DMS114 treated with DMSO at 0.1 percent for 48 hours (cell line): ENCODE measurements around the gene GJC2.
"Not testable (repeated sequence)": the region's sequence is repeated elsewhere in the genome, so short reads cannot be mapped to it uniquely, and the experiment has no call there.

Experiments
- DNase-seq: peaks from one replicate; lab custom pipeline; 2025; ENCODE audit not compliant: unreplicated experiment; lab: John Stamatoyannopoulos, UW

Gene GJC2

DNA sequence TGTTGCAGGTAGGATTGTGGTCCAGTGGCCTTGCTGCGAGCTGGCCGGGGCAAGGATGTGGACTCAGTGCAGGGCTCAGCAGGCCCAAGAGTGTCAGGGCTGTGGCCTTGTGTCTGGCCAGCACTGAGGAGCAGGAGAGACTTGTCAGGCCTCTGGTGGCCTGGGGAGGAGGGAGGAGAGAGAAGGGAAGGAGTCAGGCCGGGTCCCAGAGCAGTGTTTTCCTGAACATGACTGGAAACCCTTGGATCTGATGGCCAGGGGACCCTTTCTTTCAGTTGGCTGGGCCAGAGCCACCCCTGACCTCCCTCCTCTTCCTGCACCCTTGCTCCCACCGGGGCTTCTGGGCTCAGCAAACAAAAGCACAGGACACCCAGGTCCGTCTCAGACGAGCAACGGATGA, 20.9 kb downstream of the GJC2 start:
- no peak for DNase-seq

GRCh38 chr1:228171221-228171891, 21.6 kb downstream of the GJC2 start:
- DNase-seq: no peak

DNA sequence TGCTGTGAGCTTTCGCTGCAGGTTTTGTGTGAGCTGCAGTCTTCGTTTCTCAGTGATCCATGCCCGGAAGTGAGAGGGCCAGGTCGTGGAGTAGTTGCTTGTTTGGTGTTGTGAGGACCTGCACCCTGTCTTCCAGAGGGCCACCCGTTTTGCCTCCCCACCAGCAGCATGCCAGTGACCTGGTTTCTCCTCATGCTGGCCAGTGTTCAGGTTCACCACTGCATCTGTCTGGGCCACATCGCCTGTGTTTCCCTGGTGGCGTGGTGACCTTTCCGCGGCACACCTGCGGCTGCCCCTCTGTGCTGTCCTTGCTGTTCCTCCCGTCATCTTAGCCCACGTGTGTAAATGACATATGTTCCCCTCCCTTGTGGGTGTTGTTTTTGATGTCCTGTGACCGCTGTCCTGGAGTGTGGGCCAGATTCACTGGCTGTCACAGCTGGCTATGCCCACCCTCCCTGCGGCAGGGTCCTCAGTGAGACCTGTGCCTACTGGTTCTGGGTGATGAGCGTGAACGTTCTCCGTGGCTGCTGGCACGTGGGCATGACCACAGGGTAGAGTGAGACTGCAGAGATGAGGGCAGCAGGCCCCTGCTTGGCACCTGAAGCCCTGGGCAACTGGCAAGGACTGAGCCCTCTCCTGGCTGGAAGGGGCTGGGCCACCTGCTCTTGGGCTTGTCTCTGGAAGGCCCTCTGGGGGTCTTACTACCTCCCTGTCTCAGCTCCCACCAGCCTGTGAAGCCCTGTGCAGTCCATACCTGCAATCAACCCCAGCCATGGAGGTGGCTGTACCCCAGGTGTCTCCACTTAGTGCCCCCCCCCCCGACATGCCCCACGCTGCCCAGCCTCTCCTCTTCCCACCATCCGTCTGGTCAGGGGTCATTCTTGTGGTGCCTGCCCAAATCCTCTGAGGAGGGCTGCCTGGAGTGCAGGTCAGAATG, 23.1 kb downstream of the GJC2 start:
- no peak for DNase-seq

DNA sequence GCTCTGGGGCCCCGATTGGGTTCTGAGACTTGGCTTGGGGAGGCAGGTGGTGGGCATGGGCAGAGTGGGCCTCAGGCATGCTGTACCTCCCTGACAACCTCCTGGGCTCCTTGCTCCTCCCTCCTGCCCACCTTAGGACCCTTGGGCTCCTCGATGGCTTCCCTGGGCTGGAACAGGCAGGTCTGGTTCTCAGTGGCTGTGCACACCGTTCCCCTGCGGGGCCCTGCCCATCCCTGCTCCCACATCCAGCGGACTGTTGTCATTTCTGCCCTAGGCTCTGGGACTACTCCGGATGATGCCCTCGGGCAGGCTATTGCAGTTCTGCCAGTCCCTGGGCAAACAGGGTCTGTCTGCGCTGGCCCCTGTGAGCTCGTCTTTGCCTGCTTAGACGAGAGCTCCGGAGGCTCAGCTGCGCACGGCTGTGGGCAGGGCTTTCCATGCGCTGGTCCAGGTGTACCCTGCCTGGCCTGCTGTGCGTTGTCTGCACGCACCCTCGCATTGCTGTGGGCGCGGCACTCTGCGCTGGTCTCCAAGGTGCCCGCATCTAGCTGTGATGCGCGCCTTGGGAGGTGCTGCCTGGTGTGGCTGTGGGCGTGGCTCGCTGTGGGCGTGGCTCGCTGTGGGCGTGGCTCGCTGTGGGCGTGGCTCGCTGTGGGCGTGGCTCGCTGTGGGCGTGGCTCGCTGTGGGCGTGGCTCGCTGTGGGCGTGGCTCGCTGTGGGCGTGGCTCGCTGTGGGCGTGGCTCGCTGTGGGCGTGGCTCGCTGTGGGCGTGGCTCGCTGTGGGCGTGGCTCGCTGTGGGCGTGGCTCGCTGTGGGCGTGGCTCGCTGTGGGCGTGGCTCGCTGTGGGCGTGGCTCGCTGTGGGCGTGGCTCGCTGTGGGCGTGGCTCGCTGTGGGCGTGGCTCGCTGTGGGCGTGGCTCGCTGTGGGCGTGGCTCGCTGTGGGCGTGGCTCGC, 24.1 kb downstream of the GJC2 start:
- DNase-seq: not testable (repeated sequence)

GRCh38 chr1:228174482-228175315, 25.0 kb downstream of the GJC2 start:
- no peak for DNase-seq

- no peak for DNase-seq
Measured at GRCh38 chr1:228175316-228176023, 25.7 kb downstream of the GJC2 start.

- no peak for DNase-seq
Measured at GRCh38 chr1:228176024-228176395, 26.3 kb downstream of the GJC2 start.

DNA sequence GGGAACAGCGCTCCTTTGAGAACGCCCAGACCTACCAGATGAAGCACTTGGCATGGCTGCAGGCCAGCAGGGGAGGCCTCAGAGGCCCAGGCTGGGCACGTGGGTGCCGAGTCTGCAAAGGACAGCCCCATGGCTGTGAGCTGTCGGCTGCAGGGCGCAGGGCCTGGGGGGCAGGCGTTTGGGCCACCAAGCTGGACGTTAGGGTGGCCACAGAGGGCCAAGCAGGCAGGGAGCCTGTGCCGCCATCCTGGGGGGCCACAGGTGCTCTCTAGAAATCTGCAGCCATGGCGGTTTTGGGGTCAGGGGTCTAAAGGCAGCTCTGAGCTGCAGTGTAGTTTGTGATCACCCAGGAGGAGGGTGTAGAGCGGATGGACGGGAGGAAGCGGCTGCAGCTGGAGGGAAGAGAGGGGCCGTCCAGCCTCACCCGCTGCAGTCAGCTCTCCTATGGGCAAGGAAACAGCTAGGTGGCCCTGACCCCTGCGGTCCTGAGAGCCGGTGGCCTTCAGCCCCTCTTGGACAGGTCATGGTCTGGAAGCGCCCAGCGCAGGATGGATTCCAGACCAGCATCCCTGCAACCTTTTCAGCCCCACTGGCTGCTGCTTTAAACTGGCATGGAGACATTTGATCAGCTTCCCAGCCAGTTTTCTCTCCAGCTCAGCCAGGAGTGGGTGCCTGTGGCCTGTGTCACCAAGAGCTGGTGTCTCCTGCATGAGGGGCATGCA, 26.9 kb downstream of the GJC2 start:
- no peak for DNase-seq

DNA sequence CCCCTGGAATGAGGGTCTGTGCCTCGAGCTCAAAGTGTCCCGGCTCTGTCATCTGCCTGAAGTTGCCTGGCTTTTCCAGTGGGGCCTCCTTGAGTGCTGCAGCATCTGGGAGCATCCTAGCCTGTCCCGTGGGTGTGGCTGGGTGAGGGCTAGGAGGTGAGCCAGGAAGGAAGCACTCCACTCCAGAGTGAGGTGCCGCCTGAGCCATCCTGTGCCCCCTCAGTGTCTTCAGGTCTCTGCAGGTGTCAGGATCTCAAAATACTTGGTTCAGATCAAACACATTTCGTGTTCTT, 27.4 kb downstream of the GJC2 start:
- no peak for DNase-seq

- DNase-seq: no peak
Measured at GRCh38 chr1:228177721-228178710, 28.3 kb downstream of the GJC2 start.

GRCh38 chr1:228178737-228179684, 29.3 kb downstream of the GJC2 start:
- no peak for DNase-seq

DNA sequence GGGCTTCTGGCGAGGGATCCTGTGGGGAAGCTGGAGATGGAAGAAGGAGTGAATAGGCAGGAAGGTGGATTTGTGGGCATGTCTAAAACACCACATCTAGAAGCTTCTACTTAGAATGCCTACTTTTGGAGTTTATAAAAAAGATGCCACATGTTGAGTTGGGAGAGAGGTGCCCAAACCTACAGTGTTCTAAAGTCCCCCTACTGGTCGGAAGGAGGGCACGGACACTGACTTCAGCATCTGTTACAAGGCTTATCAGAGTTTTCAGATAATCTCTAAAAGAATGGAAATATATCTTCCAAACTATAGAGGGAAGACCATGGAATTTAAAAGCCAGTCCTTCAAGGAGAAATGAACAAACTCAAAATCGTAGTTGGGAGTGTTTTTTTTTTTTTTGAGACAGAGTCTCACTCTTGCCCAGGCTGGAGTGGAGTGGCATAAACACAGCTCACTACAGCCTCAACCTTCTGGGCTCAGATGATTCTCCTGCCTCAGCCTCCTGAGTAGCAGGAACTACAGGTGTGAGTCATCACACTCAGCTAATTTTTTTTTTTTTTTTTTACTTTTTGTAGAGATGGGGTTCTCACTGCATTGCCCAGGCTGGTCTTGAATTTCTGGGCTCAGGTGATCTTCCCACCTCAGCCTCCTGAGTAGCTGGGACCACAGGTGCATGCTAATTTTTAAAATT, 30.7 kb downstream of the GJC2 start:
- no peak for DNase-seq

DNA sequence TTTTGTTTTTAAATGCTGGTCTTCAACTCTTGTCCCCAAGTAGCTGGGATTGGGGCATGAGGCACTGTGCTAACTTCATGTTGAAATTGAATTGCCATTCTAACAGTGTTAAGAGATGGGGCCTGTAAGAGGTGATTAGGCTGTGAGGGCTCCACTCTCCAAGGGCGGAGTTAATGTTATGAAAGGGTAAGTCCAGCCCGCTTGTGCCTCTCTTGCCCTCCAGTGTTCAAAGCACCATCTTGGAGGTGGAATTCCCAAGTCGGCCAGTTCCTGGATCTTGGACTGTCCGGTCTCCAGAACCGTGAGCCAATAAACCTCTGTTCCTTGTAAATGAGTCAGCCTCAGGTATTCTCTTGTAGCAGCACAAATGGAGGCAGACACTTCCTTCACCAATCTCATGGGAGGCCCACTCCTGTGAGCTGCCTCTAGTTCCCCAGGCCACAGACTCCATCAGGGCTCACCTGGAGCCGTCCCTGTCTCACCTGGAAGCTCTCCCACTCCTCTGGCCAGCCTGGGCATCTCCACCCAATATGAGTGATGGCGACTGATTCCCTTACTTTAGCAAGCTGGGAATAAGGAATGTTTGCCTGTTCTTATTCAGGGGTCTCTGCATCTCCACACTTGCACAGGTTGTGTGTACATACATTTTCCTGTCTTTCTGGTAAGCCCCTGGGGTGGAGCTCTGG, 31.4 kb downstream of the GJC2 start:
- DNase-seq: no peak

DNA sequence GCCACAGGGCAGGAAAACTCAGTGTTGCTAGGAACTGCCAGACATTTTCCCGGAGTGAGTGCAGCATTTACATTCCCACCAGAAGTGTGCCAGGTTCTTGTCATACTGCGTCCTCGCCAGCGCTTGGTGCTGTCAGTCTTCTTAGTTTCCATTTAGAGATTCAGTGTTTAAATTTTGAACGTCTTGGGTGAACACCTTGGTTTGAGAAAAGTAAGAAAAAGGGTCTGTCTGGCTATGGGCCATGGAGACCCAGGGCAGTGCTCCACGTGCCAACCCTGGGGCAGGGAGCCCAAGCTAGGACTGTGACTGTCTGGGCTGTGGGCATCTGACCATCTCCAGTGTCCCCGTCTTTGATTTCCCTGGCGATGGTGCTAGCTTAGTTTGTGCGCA, 31.9 kb downstream of the GJC2 start:
- no peak for DNase-seq

GRCh38 chr1:228182296-228183030, 32.7 kb downstream of the GJC2 start:
- DNase-seq: no peak
